Stomach smooth muscle (tissue), 2 donors: ENCODE data around the gene SNURF.
"Not testable (repeated sequence)": the region's sequence is repeated elsewhere in the genome, so short reads cannot be mapped to it uniquely, and the experiment has no call there.

ENCODE experiments used
- H3K27ac ChIP-seq: one replicate; pipeline ENCODE4 v1.7.0; 2013; ENCODE audit warnings: mild to moderate bottlenecking, low read length, inconsistent platforms
- H3K27me3 ChIP-seq, 2 donors: one replicate each; pipeline ENCODE4 v1.7.0; 2013; ENCODE audit warnings: low read length in 2 of 2; ENCODE audit not compliant: insufficient read depth in 2 of 2, control insufficient read depth in 1 of 2
- H3K36me3 ChIP-seq, 2 donors: one replicate each; pipeline ENCODE4 v1.7.0; 2013; ENCODE audit warnings: low read length in 2 of 2; ENCODE audit not compliant: control insufficient read depth in 2 of 2, insufficient read depth in 2 of 2
- H3K4me1 ChIP-seq: one replicate; pipeline ENCODE4 v1.7.0; 2013; ENCODE audit warnings: low read length; ENCODE audit not compliant: control insufficient read depth, insufficient read depth
- H3K4me3 ChIP-seq, 2 donors: one replicate each; pipeline ENCODE4 v1.7.0; 2013; ENCODE audit warnings: low read length in 2 of 2
- H3K9ac ChIP-seq, 2 donors: one replicate each; pipeline ENCODE4 v1.7.0; 2013; ENCODE audit warnings: low read length in 2 of 2, mild to moderate bottlenecking in 1 of 2
- H3K9me3 ChIP-seq, 2 donors: one replicate each; pipeline ENCODE4 v1.7.0; 2013; ENCODE audit warnings: low read length in 2 of 2; ENCODE audit not compliant: control insufficient read depth in 2 of 2
- donor health status: healthy.
- donor health status: Pancreatic carcinoma.

The SNURF gene

DNA sequence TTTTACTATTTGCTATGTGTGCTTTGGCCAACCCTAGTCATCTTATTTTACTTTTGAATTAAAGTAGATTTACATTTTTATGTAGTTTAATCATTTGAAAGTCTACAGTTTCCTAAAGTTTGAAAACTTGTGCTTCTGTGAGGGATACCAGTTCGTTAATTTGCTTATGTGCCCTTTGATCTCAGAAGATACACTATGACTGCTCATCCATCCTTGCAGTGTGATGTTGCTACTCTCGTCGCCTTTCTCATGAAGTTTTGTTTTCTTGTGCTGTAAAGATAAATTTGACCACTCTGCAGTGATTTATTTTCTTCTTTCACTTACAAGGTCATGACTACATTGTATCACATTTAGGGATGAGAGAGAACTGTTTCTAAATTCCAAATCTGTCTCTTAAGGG lies 16.3 kb downstream of the SNURF start:
- H3K9ac ChIP-seq = no peak overlapping the region
- no peak overlapping the region for H3K27ac ChIP-seq
- no peaks in the 10 kb centered on the region for H3K27me3 ChIP-seq
- H3K9me3 ChIP-seq = peaks cover 8 to 17% of the 10 kb centered on the region in 2 donors
- peaks cover 32 to 35% of the 10 kb centered on the region in 2 donors for H3K36me3 ChIP-seq
- no peak overlapping the region for H3K4me3 ChIP-seq
- H3K4me1 ChIP-seq = no peaks in the 10 kb centered on the region

DNA sequence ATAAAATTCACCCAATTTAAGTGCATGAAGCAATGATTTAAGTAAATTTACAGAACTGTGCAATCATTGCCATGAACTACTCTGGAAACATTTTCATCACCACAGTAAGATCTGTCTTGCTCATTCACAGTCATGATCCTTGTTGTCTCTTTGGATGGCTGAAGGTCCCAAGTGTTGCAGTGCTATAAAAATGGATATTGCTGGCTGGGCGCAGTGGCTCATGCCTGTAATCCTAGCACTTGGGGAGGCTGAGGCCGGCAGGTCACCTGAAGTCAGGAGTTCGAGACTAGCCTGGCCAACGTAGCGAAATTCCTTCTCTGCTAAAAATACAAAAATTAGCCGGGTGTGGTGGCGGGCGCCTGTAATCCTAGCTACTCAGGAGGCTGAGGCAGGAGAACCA lies 17.0 kb downstream of the SNURF start:
- Histone ChIP-seq H3K36me3 (peaks cover 33 to 35% of the 10 kb centered on the region in 2 donors), H3K9ac (no peak overlapping the region), H3K9me3 (peaks cover 4 to 14% of the 10 kb centered on the region in 2 donors), H3K27me3 (no peaks in the 10 kb centered on the region), H3K4me1 (no peaks in the 10 kb centered on the region), H3K4me3 (no peak overlapping the region), H3K27ac (no peak overlapping the region)

GRCh38 chr15:24972707-24973106 lies 17.9 kb downstream of the SNURF start:
- not testable (repeated sequence) for H3K9ac ChIP-seq, H3K27me3 ChIP-seq, H3K4me1 ChIP-seq, H3K27ac ChIP-seq, H3K4me3 ChIP-seq
- Histone ChIP-seq H3K9me3 (peaks cover 4 to 17% of the 10 kb centered on the region in 2 donors), H3K36me3 (peaks cover 32 to 38% of the 10 kb centered on the region in 2 donors)

- H3K9me3 ChIP-seq = peaks cover 2 to 22% of the 10 kb centered on the region in 2 donors
- H3K9ac ChIP-seq = no peak overlapping the region
- no peak overlapping the region for H3K4me3 ChIP-seq
- no peak overlapping the region for H3K27ac ChIP-seq
- peaks cover 51 to 61% of the 10 kb centered on the region in 2 donors for H3K36me3 ChIP-seq
- no peaks in the 10 kb centered on the region for H3K27me3 ChIP-seq
- no peaks in the 10 kb centered on the region for H3K4me1 ChIP-seq
These were observed 22.1 kb downstream of the SNURF start for GRCh38 chr15:24976932-24977331.

- H3K4me1 ChIP-seq = no peaks in the 10 kb centered on the region
These were observed 22.9 kb downstream of the SNURF start for GRCh38 chr15:24977686-24978085.

GRCh38 chr15:24985224-24985623 lies 30.4 kb downstream of the SNURF start:
- Histone ChIP-seq H3K36me3 (peaks cover 20 to 42% of the 10 kb centered on the region in 2 donors), H3K4me1 (no peaks in the 10 kb centered on the region), H3K9me3 (peaks cover 6 to 7% of the 10 kb centered on the region in 2 donors), H3K9ac (no peak overlapping the region), H3K4me3 (no peak overlapping the region), H3K27me3 (no peaks in the 10 kb centered on the region), H3K27ac (no peak overlapping the region)

More at GRCh38 chr15:24977686-24978085, 22.9 kb downstream of the SNURF start:
- H3K27ac ChIP-seq = no peak overlapping the region
- no peak overlapping the region for H3K9ac ChIP-seq
- no peaks in the 10 kb centered on the region for H3K27me3 ChIP-seq
- peaks cover 58 to 68% of the 10 kb centered on the region in 2 donors for H3K36me3 ChIP-seq
- H3K4me3 ChIP-seq = no peak overlapping the region
- peaks cover 4 to 22% of the 10 kb centered on the region in 2 donors for H3K9me3 ChIP-seq

- Histone ChIP-seq H3K9ac (no peak overlapping the region), H3K4me1 (no peaks in the 10 kb centered on the region), H3K27ac (no peak overlapping the region), H3K27me3 (no peaks in the 10 kb centered on the region), H3K9me3 (peaks cover 9 to 10% of the 10 kb centered on the region in 2 donors), H3K4me3 (no peak overlapping the region), H3K36me3 (peaks cover 19 to 41% of the 10 kb centered on the region in 2 donors)
These were observed 31.9 kb downstream of the SNURF start for GRCh38 chr15:24986653-24987052.
